ENCODE data around the gene MACROD2. TPM values are rescaled to one million over a fixed set of nuclear protein-coding genes. Genes with fewer than 3 reads are reported as not detected.
A peak's percentile ranks its signal among the peaks of the same experiment; 100 is the strongest.

Gene MACROD2
- total RNA-seq (2021; fragmentation: NEBNext Ultra II Directional; extraction: Animal tissue kit (Norgen Biotek cat#: 25700)), result under 1 TPM in 5 of 6 experiments, not detected in 1; 0.05 to 0.57 (median 0.11) TPM
- long read RNA-seq, partial matches to known transcripts, result 0 of 2 reads
- long read RNA-seq, other reads (novel, unspliced or antisense), result 2 of 2 reads

- Mint-ChIP-seq H3K36me3 (ENCODE audit: low read depth) (peaks cover 7% of the 10 kb centered on the region; the same call in 1 of the 2 replicates), H3K4me3 (peak within 1 kb of the TSS; percentile 87), H3K27ac (no peak within 1 kb of the TSS)
Observed at GRCh38 chr20:13995086-13995665, at the start of gene MACROD2. TSS of gene MACROD2 (plus strand) at chr20:13995516.

GRCh38 chr20:13947719-13948118 is 47.6 kb upstream of the MACROD2 start:
- Mint-ChIP-seq H3K4me1 (ENCODE audit: low read depth) (no peaks in the 10 kb centered on the region), H3K4me3 (no peak overlapping the region)

More at GRCh38 chr20:13995086-13995665, at the start of gene MACROD2:
- no peaks in the 10 kb centered on the region; the same call in 1 of the 2 replicates for H3K27me3 Mint-ChIP-seq (ENCODE audit: insufficient read depth)
- H3K4me1 Mint-ChIP-seq (ENCODE audit: low read depth), result peaks cover 5% of the 10 kb centered on the region; the same call in 1 of the 2 replicates
- no peak; the same call in 1 of the 2 replicates for TF ChIP-seq CTCF (IDR thresholded peaks at IDR 0.05)
- H3K9me3 Mint-ChIP-seq, result peaks cover 32% of the 10 kb centered on the region
- peak; percentile 79 for DNase-seq

GRCh38 chr20:13953227-13953626 is 42.1 kb upstream of the MACROD2 start:
- peak; percentile 35; the same call in 1 of the 2 replicates for TF ChIP-seq CTCF (IDR thresholded peaks at IDR 0.05)
- Mint-ChIP-seq H3K36me3 (ENCODE audit: low read depth) (no peaks in the 10 kb centered on the region; the same call in 1 of the 2 replicates), H3K9me3 (peaks cover 34% of the 10 kb centered on the region), H3K27ac (no peak overlapping the region), H3K27me3 (ENCODE audit: insufficient read depth) (no peaks in the 10 kb centered on the region; the same call in 1 of the 2 replicates), H3K4me1 (ENCODE audit: low read depth) (no peaks in the 10 kb centered on the region), H3K4me3 (no peak overlapping the region)
- no peak for DNase-seq

More at GRCh38 chr20:13947719-13948118, 47.6 kb upstream of the MACROD2 start:
- no peak for DNase-seq
- Mint-ChIP-seq H3K9me3 (peaks cover 31% of the 10 kb centered on the region), H3K27me3 (ENCODE audit: insufficient read depth) (peaks cover 1% of the 10 kb centered on the region; the same call in 1 of the 2 replicates), H3K36me3 (ENCODE audit: low read depth) (no peaks in the 10 kb centered on the region; the same call in 1 of the 2 replicates), H3K27ac (no peak overlapping the region)
- TF ChIP-seq CTCF (IDR thresholded peaks at IDR 0.05), result no peak

- no peaks in the 10 kb centered on the region; the same call in none of the 2 replicates for H3K27me3 Mint-ChIP-seq (ENCODE audit: insufficient read depth)
- DNase-seq, result no peak
Observed at GRCh38 chr20:13960119-13960518, 35.2 kb upstream of the MACROD2 start.

GRCh38 chr20:13960525-13960924 is 34.8 kb upstream of the MACROD2 start:
- Mint-ChIP-seq H3K4me1 (ENCODE audit: low read depth) (no peaks in the 10 kb centered on the region), H3K27me3 (ENCODE audit: insufficient read depth) (no peaks in the 10 kb centered on the region; the same call in 1 of the 2 replicates), H3K4me3 (no peak overlapping the region), H3K36me3 (ENCODE audit: low read depth) (no peaks in the 10 kb centered on the region), H3K9me3 (peaks cover 12% of the 10 kb centered on the region), H3K27ac (no peak overlapping the region)
- DNase-seq, result no peak
- TF ChIP-seq CTCF (IDR thresholded peaks at IDR 0.05), result no peak

More at GRCh38 chr20:13960119-13960518, 35.2 kb upstream of the MACROD2 start:
- Mint-ChIP-seq H3K4me3 (no peak overlapping the region), H3K4me1 (ENCODE audit: low read depth) (no peaks in the 10 kb centered on the region), H3K9me3 (peaks cover 14% of the 10 kb centered on the region), H3K36me3 (ENCODE audit: low read depth) (no peaks in the 10 kb centered on the region), H3K27ac (no peak overlapping the region)
- no peak for TF ChIP-seq CTCF (IDR thresholded peaks at IDR 0.05)
